Neural cell (in vitro differentiated cells): ENCODE results near the gene GSG1L2. TPM values are rescaled to one million over a fixed set of nuclear protein-coding genes. Genes with fewer than 3 reads are reported as not detected.

ENCODE experiments used
- H2AFZ ChIP-seq: fragments of 200-600, 300-800 bp; sonication (generic), shearing (Covaris generic); 2 replicates; pipeline ENCODE4 v1.6.0; 2014; ENCODE audit warnings: low read depth, mild to moderate bottlenecking, antibody characterized with exemption, low read length, moderate library complexity
- H3F3A ChIP-seq: fragments of 200-600 bp; shearing (Covaris generic); 2 replicates; pipeline ENCODE4 v1.6.1; 2016; ENCODE audit warnings: mild to moderate bottlenecking, moderate library complexity, mixed read lengths, antibody characterized with exemption, low read length; ENCODE audit not compliant: insufficient read depth, poor library complexity, severe bottlenecking
- H3K27ac ChIP-seq: fragments of 200-600, 300-800 bp; sonication (generic), shearing (Covaris generic); 2 replicates; pipeline ENCODE4 v1.5.1; 2014; ENCODE audit warnings: mild to moderate bottlenecking, low read length, moderate library complexity
- H3K27me3 ChIP-seq: fragments of 300-800, 200-600 bp; sonication (generic), shearing (Covaris generic); 2 replicates; pipeline ENCODE4 v1.6.0; 2014; ENCODE audit warnings: mild to moderate bottlenecking, low read depth, low read length, moderate library complexity; ENCODE audit not compliant: insufficient read depth
- H3K36me3 ChIP-seq: fragments of 300-800, 200-600 bp; sonication (generic), shearing (Covaris generic); 2 replicates; pipeline ENCODE4 v1.5.1; 2014; ENCODE audit warnings: mild to moderate bottlenecking, antibody characterized with exemption, low read length, moderate library complexity; ENCODE audit not compliant: insufficient read depth
- H3K4me2 ChIP-seq: fragments of 300-800, 200-600 bp; sonication (generic), shearing (Covaris generic); 2 replicates; pipeline ENCODE4 v1.6.0; 2014; ENCODE audit warnings: mild to moderate bottlenecking, low read length
- H3K4me3 ChIP-seq: fragments of 300-800, 200-600 bp; sonication (generic), shearing (Covaris generic); 2 replicates; pipeline ENCODE4 v1.5.1; 2014; ENCODE audit warnings: mild to moderate bottlenecking, low read length, moderate library complexity
- H3K79me2 ChIP-seq: fragments of 200-600 bp; shearing (Covaris generic); replicated peaks from 2 replicates; pipeline ENCODE4 v1.6.0; 2014; ENCODE audit warnings: mild to moderate bottlenecking, low read length, moderate library complexity; ENCODE audit not compliant: insufficient read depth
- H3K9ac ChIP-seq: fragments of 300-800, 200-600 bp; sonication (generic), shearing (Covaris generic); 2 replicates; pipeline ENCODE4 v1.6.1; 2016; ENCODE audit warnings: mild to moderate bottlenecking, low read length, mixed read lengths
- H3K9me2 ChIP-seq: fragments of 200-600 bp; shearing (Covaris generic); 2 replicates; pipeline ENCODE4 v1.6.1; 2016; ENCODE audit warnings: mild to moderate bottlenecking, low read length, mixed read lengths; ENCODE audit not compliant: insufficient read depth
- H3K9me3 ChIP-seq: fragments of 200-600, 300-800 bp; sonication (generic), shearing (Covaris generic); 2 replicates; pipeline ENCODE4 v1.6.1; 2016; ENCODE audit warnings: mild to moderate bottlenecking, mixed run types, low read length, moderate library complexity, mixed read lengths
- H4K20me1 ChIP-seq: fragments of 200-600 bp; shearing (Covaris generic); 2 replicates; pipeline ENCODE4 v1.6.1; 2016; ENCODE audit warnings: mild to moderate bottlenecking, mixed run types; ENCODE audit not compliant: insufficient read depth
- CTCF ChIP-seq: fragments of 450-650 bp; IDR thresholded peaks from 2 replicates; pipeline ENCODE4 v1.5.1; 2014; ENCODE audit warnings: antibody characterized with exemption, mild to moderate bottlenecking, moderate library complexity; ENCODE audit not compliant: poor library complexity, severe bottlenecking
- EP300 ChIP-seq: fragments of 450-650 bp; conservative IDR thresholded peaks from 2 replicates; pipeline ENCODE4 v1.6.1; 2014; ENCODE audit warnings: antibody characterized with exemption, mild to moderate bottlenecking, moderate library complexity; ENCODE audit not compliant: poor library complexity, severe bottlenecking
- EZH2 ChIP-seq: fragments of 200-600, 300-800 bp; shearing (Covaris generic), sonication (generic); IDR thresholded peaks from 2 replicates; pipeline ENCODE4 v1.6.1; 2014; ENCODE audit warnings: antibody characterized with exemption, low read length, borderline replicate concordance, mild to moderate bottlenecking; ENCODE audit not compliant: insufficient read depth, poor library complexity, severe bottlenecking
- MXI1 ChIP-seq: fragments of 450-650 bp; conservative IDR thresholded peaks from 2 replicates; pipeline ENCODE4 v1.6.1; 2014; ENCODE audit warnings: antibody characterized with exemption, mild to moderate bottlenecking; ENCODE audit not compliant: poor library complexity, severe bottlenecking
- POLR2AphosphoS5 ChIP-seq: IDR thresholded peaks from 2 replicates; pipeline ENCODE4 v1.6.1; 2012
- RAD21 ChIP-seq: fragments of 450-650 bp; conservative IDR thresholded peaks from 2 replicates; pipeline ENCODE4 v1.6.1; 2014; ENCODE audit warnings: antibody characterized with exemption, mild to moderate bottlenecking, moderate library complexity
- SMC3 ChIP-seq: fragments of 450-650 bp; conservative IDR thresholded peaks from 2 replicates; pipeline ENCODE4 v1.6.1; 2014; ENCODE audit warnings: antibody characterized with exemption, mild to moderate bottlenecking, moderate library complexity; ENCODE audit not compliant: poor library complexity
- TAF1 ChIP-seq: IDR thresholded peaks from 2 replicates; pipeline ENCODE4 v1.6.1; 2012; ENCODE audit warnings: low read depth
- polyA plus RNA-seq: library from polyadenylated mRNA; depleted of rRNA; stranded (reverse); fragments of >200 nt; gene quantifications from 2 replicates; pipeline ENCODE4 v1.2.3, GENCODE V29; 2014
- TF ChIP-seq, protein P1 (sequence below): IDR thresholded peaks from 2 replicates; pipeline ENCODE4 v1.6.1; 2012; ENCODE audit warnings: borderline replicate concordance

GSG1L2 gene
- polyA plus RNA-seq, 1 donor from 2014 or later, result not detected

- Histone ChIP-seq H3K27ac (no peak overlapping the region), H3F3A (no peaks in the 10 kb centered on the region), H3K79me2 (no peaks in the 10 kb centered on the region), H3K36me3 (no peaks in the 10 kb centered on the region), H4K20me1 (no peaks in the 10 kb centered on the region), H3K9me3 (no peaks in the 10 kb centered on the region), H3K27me3 (no peaks in the 10 kb centered on the region), H3K9me2 (no peaks in the 10 kb centered on the region), H3K9ac (no peak overlapping the region), H3K4me3 (no peak overlapping the region), H2AFZ (no peak overlapping the region), H3K4me2 (no peak overlapping the region)
- TF ChIP-seq EP300 (no peak), POLR2AphosphoS5 (no peak), EZH2 (no peak), SMC3 (no peak), CTCF (no peak), MXI1 (no peak), RAD21 (no peak), TAF1 (no peak)
- TF ChIP-seq, protein P1, sequence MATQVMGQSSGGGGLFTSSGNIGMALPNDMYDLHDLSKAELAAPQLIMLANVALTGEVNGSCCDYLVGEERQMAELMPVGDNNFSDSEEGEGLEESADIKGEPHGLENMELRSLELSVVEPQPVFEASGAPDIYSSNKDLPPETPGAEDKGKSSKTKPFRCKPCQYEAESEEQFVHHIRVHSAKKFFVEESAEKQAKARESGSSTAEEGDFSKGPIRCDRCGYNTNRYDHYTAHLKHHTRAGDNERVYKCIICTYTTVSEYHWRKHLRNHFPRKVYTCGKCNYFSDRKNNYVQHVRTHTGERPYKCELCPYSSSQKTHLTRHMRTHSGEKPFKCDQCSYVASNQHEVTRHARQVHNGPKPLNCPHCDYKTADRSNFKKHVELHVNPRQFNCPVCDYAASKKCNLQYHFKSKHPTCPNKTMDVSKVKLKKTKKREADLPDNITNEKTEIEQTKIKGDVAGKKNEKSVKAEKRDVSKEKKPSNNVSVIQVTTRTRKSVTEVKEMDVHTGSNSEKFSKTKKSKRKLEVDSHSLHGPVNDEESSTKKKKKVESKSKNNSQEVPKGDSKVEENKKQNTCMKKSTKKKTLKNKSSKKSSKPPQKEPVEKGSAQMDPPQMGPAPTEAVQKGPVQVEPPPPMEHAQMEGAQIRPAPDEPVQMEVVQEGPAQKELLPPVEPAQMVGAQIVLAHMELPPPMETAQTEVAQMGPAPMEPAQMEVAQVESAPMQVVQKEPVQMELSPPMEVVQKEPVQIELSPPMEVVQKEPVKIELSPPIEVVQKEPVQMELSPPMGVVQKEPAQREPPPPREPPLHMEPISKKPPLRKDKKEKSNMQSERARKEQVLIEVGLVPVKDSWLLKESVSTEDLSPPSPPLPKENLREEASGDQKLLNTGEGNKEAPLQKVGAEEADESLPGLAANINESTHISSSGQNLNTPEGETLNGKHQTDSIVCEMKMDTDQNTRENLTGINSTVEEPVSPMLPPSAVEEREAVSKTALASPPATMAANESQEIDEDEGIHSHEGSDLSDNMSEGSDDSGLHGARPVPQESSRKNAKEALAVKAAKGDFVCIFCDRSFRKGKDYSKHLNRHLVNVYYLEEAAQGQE, result no peak
Measured at GRCh38 chr17:9760266-9760665, 61.6 kb downstream of the GSG1L2 start.

GRCh38 chr17:9755083-9755482 lies 66.8 kb downstream of the GSG1L2 start:
- no peaks in the 10 kb centered on the region for H3K36me3 ChIP-seq
- H3F3A ChIP-seq, result no peaks in the 10 kb centered on the region
- H3K4me2 ChIP-seq, result no peak overlapping the region
- H3K9me2 ChIP-seq, result no peaks in the 10 kb centered on the region
- H3K27me3 ChIP-seq, result no peaks in the 10 kb centered on the region
- H3K79me2 ChIP-seq, result no peaks in the 10 kb centered on the region
- H3K9me3 ChIP-seq, result no peaks in the 10 kb centered on the region
- H2AFZ ChIP-seq, result no peak overlapping the region
- no peak overlapping the region for H3K27ac ChIP-seq
- H3K9ac ChIP-seq, result no peak overlapping the region
- no peak overlapping the region for H3K4me3 ChIP-seq
- no peaks in the 10 kb centered on the region for H4K20me1 ChIP-seq
- TF ChIP-seq, protein P1, result no peak
- no peak for TF ChIP-seq EP300
- TF ChIP-seq RAD21, result no peak

Other genes with a start within 250 kb of the GSG1L2 start
- gene STX8, start 246.3 kb downstream of the GSG1L2 start, polyA plus RNA-seq, result 78.3 and 100 TPM in 2 replicates
- gene CFAP52, start 245.4 kb downstream of the GSG1L2 start, polyA plus RNA-seq, result 1.9 TPM in 1 of 2 replicates, not detected in the other
- 0.46 and 0.53 TPM in 2 replicates for gene USP43, start 176.6 kb downstream of the GSG1L2 start, polyA plus RNA-seq
- not detected in 2 replicates for gene DHRS7C, start 30.5 kb downstream of the GSG1L2 start, polyA plus RNA-seq
- gene GLP2R, start 3.8 kb upstream of the GSG1L2 start, polyA plus RNA-seq, result not detected in 2 replicates
- 0.12 and 1.1 TPM in 2 replicates for gene RCVRN, start 83.2 kb upstream of the GSG1L2 start, polyA plus RNA-seq